Parathyroid adenoma (tissue), 2 donors: ENCODE data around the gene CATSPERE.
"Not testable (repeated sequence)": the region's sequence is repeated elsewhere in the genome, so short reads cannot be mapped to it uniquely, and the experiment has no call there.

Source experiments
- H2AFZ ChIP-seq: fragments of 300-600 bp; sonication (generic); one replicate; pipeline ENCODE4 v1.7.0; 2017; ENCODE audit warnings: antibody characterized with exemption, mild to moderate bottlenecking
- H3K27ac ChIP-seq: fragments of 300-600 bp; sonication (generic); one replicate; pipeline ENCODE4 v1.7.0; 2017
- H3K27me3 ChIP-seq: fragments of 300-600 bp; sonication (generic); one replicate; pipeline ENCODE4 v1.7.0; 2017; ENCODE audit warnings: low read length; ENCODE audit not compliant: control insufficient read depth, insufficient read depth
- H3K36me3 ChIP-seq: fragments of 300-600 bp; sonication (generic); one replicate; pipeline ENCODE4 v1.7.0; 2017; ENCODE audit warnings: low read length; ENCODE audit not compliant: control insufficient read depth, insufficient read depth
- H3K4me1 ChIP-seq: fragments of 300-600 bp; sonication (generic); one replicate; pipeline ENCODE4 v1.7.0; 2017; ENCODE audit warnings: control low read depth
- H3K4me2 ChIP-seq: fragments of 300-600 bp; sonication (generic); one replicate; pipeline ENCODE4 v1.7.0; 2017; ENCODE audit warnings: low read length
- H3K4me3 ChIP-seq: fragments of 300-600 bp; sonication (generic); one replicate; pipeline ENCODE4 v1.7.0; 2017; ENCODE audit warnings: low read depth, low read length
- H3K79me2 ChIP-seq: fragments of 300-600 bp; sonication (generic); one replicate; pipeline ENCODE4 v1.7.0; 2017; ENCODE audit warnings: control low read depth
- H3K9ac ChIP-seq: fragments of 300-600 bp; sonication (generic); one replicate; pipeline ENCODE4 v1.7.0; 2017; ENCODE audit warnings: mild to moderate bottlenecking
- H3K9me3 ChIP-seq: fragments of 300-600 bp; sonication (generic); one replicate; pipeline ENCODE4 v1.7.0; 2017; ENCODE audit warnings: low read length; ENCODE audit not compliant: control insufficient read depth
- TF ChIP-seq, protein P1 (sequence below): fragments of 300-600 bp; sonication (generic); IDR thresholded peaks from one replicate; pipeline ENCODE4 v1.7.0; 2017; ENCODE audit warnings: antibody characterized with exemption, mild to moderate bottlenecking
- donor health status: primary hyperparathyroidism.

CATSPERE gene

DNA sequence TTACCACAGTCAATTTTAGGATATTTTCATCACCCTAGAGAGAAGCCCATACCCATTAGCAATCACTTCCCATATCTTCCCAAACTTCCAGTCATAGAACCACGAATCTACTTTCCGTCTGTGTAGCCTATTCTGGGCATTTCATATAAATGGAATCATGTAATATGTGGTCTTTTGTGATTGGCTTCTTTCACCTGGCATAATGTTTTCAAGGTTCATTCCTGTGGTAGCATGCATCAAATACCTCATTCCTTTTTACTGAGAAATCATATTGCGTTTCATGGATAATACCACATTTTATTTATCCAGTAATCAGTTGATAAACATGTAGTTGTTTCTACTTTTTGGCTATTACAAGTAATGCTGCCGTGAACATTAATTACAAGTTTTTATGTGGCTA, 213.4 kb downstream of the CATSPERE start:
- Histone ChIP-seq H3K4me1 (no peaks in the 10 kb centered on the region), H2AFZ (no peak overlapping the region), H3K27ac (no peak overlapping the region), H3K4me3 (no peak overlapping the region), H3K79me2 (peaks cover 4% of the 10 kb centered on the region), H3K9me3 (no peaks in the 10 kb centered on the region), H3K36me3 (no peaks in the 10 kb centered on the region), H3K27me3 (no peaks in the 10 kb centered on the region), H3K9ac (no peak overlapping the region), H3K4me2 (no peak overlapping the region)
- TF ChIP-seq, protein P1, sequence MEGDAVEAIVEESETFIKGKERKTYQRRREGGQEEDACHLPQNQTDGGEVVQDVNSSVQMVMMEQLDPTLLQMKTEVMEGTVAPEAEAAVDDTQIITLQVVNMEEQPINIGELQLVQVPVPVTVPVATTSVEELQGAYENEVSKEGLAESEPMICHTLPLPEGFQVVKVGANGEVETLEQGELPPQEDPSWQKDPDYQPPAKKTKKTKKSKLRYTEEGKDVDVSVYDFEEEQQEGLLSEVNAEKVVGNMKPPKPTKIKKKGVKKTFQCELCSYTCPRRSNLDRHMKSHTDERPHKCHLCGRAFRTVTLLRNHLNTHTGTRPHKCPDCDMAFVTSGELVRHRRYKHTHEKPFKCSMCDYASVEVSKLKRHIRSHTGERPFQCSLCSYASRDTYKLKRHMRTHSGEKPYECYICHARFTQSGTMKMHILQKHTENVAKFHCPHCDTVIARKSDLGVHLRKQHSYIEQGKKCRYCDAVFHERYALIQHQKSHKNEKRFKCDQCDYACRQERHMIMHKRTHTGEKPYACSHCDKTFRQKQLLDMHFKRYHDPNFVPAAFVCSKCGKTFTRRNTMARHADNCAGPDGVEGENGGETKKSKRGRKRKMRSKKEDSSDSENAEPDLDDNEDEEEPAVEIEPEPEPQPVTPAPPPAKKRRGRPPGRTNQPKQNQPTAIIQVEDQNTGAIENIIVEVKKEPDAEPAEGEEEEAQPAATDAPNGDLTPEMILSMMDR = no peak

DNA sequence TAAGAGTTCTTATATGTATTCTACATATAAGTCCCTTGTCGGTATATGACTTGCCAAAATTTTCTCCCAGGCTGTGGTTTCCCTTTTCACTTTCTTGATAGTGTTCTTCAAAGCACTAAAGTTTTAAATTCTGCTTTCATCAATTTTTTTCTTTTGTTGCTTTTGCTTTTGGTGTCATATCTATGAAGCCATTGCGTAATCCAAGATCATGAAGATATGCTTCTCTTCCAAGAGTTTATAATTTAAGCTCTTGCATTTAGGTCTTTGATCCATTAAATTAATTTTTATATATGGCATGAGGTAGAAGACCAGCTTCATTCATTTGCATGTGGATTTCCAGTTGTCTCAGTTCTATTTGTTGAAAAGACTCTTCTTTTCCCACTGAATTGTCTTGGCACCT, 214.1 kb downstream of the CATSPERE start:
- Histone ChIP-seq H3K27ac (no peak overlapping the region), H3K79me2 (peaks cover 4% of the 10 kb centered on the region), H3K9me3 (no peaks in the 10 kb centered on the region), H2AFZ (no peak overlapping the region), H3K4me1 (no peaks in the 10 kb centered on the region), H3K4me2 (no peak overlapping the region), H3K36me3 (no peaks in the 10 kb centered on the region), H3K4me3 (no peak overlapping the region), H3K9ac (no peak overlapping the region), H3K27me3 (no peaks in the 10 kb centered on the region)
- TF ChIP-seq, protein P1 = no peak

DNA sequence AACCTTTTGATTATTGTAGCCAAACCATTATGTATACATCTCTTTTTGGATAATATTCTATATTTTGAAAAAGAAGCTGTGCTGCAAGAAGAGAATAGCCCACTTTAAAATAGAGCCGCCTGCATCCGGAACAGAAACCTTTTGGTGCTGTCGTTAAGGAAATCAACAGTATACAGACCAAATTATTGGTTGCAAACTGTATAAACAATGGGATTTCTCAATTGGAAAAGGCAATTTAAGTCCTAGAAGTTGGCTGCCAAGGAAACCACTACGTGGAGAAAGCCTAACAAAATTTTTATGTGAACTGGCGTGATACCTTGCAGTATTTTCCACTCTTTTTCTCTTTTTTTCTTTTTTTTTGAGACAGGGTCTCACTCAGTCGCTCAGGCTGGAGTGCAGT, 217.6 kb downstream of the CATSPERE start:
- TF ChIP-seq, protein P1 = no peak
- H3K4me1 ChIP-seq = no peaks in the 10 kb centered on the region
- H3K4me3 ChIP-seq = no peak overlapping the region
- no peaks in the 10 kb centered on the region for H3K79me2 ChIP-seq
- no peak overlapping the region for H3K27ac ChIP-seq
- no peak overlapping the region for H3K4me2 ChIP-seq
- no peak overlapping the region for H3K9ac ChIP-seq
- H3K27me3 ChIP-seq = no peaks in the 10 kb centered on the region
- no peaks in the 10 kb centered on the region for H3K9me3 ChIP-seq
- H3K36me3 ChIP-seq = no peaks in the 10 kb centered on the region
- no peak overlapping the region for H2AFZ ChIP-seq

DNA sequence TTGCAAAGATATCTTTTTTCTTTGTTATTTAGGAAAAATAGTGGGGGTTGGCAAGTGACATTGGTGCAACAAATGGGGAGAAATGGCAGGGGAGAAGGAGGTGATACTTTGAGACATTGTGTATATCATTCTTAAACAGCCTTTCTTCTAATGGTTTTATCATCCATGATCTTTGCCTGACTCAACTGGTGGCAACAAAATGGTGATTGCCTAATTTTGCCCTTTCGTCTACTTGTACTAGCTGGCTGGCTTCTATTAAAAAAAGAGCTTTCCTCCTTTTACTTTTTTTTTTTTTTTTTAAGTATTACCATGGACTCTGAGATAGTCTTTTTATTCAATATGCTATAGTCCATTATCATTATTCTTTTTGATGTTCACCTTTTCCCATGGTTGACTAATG, 219.6 kb downstream of the CATSPERE start:
- TF ChIP-seq, protein P1 = no peak
- H3K4me1 ChIP-seq = no peaks in the 10 kb centered on the region
- no peaks in the 10 kb centered on the region for H3K79me2 ChIP-seq
- no peak overlapping the region for H3K4me2 ChIP-seq
- no peaks in the 10 kb centered on the region for H3K36me3 ChIP-seq
- no peaks in the 10 kb centered on the region for H3K9me3 ChIP-seq
- no peaks in the 10 kb centered on the region for H3K27me3 ChIP-seq
- no peak overlapping the region for H3K9ac ChIP-seq
- no peak overlapping the region for H2AFZ ChIP-seq
- no peak overlapping the region for H3K27ac ChIP-seq
- no peak overlapping the region for H3K4me3 ChIP-seq

DNA sequence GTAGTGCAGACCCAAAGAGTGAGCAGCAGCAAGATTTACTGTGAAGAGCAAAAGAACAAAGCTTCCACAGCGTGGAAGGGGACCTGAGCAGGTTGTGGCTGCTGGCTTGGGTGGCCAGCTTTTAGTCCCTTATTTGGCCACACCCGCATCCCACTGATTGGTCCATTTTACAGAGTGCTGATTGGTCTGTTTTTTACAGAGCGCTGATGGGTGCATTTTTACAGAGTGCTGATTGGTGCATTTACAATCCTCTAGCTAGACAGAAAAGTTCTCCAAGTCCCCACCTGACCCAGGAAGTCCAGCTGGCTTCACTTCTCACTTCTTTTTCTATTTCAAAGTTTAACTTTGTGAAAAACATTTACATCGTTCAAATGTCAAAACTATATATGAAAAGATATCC, 221.0 kb downstream of the CATSPERE start:
- H3K9ac ChIP-seq, H3K4me1 ChIP-seq, H3K27ac ChIP-seq, H3K27me3 ChIP-seq, H3K4me3 ChIP-seq, H3K9me3 ChIP-seq, H3K79me2 ChIP-seq, H2AFZ ChIP-seq, H3K36me3 ChIP-seq, H3K4me2 ChIP-seq: not testable (repeated sequence)
